HepG2 (cell line): Measurements from ENCODE around the gene CDH13. TPM values are rescaled to one million over a fixed set of nuclear protein-coding genes. Genes with fewer than 3 reads are reported as not detected.

Experiments
- ATAC-seq: fragments of 200-7000 bp; cut with Tn5 transposase; 3 replicates; pipeline ENCODE4 v1.9.1; 2020; ENCODE audit warnings: mild to moderate bottlenecking, moderate library complexity
- BruUV-seq: library from RNA; stranded (reverse); fragments of 400-500 nt; replicated peaks from 2 replicates; lab custom pipeline; 2021; lab: Mats Ljungman, UMichigan
- CTCF ChIA-PET: fragments of 300-600 bp; formaldehyde crosslinking; extraction: SDS; loops from one replicate; lab custom pipeline; 2021; ENCODE audit warnings: low total read pairs, inconsistent platforms, low intra/inter-chr PET ratio; lab: Yijun Ruan, JAX
- POLR2A ChIA-PET: fragments of 350-600 bp; sonication (Branson Sonifier 250); formaldehyde crosslinking; loops from one replicate; lab custom pipeline; 2020; ENCODE audit warnings: antibody characterized with exemption, inconsistent platforms; lab: Yijun Ruan, JAX
- DNase-seq: peaks from one replicate; pipeline ENCODE4 v3.0.0-alpha.2; 2015; ENCODE audit warnings: low spot score
- FAIRE-seq: peaks from 3 replicates; lab custom pipeline; 2011; peaks lifted over from hg19 to GRCh38; lab: Jason Lieb, UNC
- H2AFZ ChIP-seq: one replicate; pipeline ENCODE4 v1.6.1; 2011; ENCODE audit warnings: low read length, inconsistent platforms
- H3K27ac ChIP-seq: fragments of 300-600 bp; 3 replicates; pipeline ENCODE4 v1.8.0; 2011; ENCODE audit warnings: mixed run types, mild to moderate bottlenecking, mixed read lengths, low read length, inconsistent platforms; ENCODE audit not compliant: insufficient read depth; ENCODE audit errors: extremely low read length
- H3K27me3 ChIP-seq, 2 experiments: fragments of 200-600 bp in 1 of 2; 2 replicates in 1 of 2; 3 replicates in 1 of 2; pipeline versions ENCODE4 v1.6.0 to v1.8.0; 2011; ENCODE audit warnings: low read length in 2 of 2, mild to moderate bottlenecking in 2 of 2, moderate library complexity in 2 of 2, inconsistent platforms in 1 of 2; ENCODE audit not compliant: insufficient read depth in 2 of 2, control insufficient read depth in 1 of 2
- H3K36me3 ChIP-seq, 2 experiments: fragments of 200-600 bp in 1 of 2; replicated peaks in 1 of 2; 2 replicates in 1 of 2; 3 replicates in 1 of 2; pipeline versions ENCODE4 v1.5.1 to v1.8.0; 2011; ENCODE audit warnings: low read length in 2 of 2, inconsistent platforms in 1 of 2; ENCODE audit not compliant: insufficient read depth in 2 of 2, control insufficient read depth in 1 of 2
- H3K4me1 ChIP-seq: 2 replicates; pipeline ENCODE4 v1.5.1; 2012; ENCODE audit warnings: low read length, inconsistent platforms; ENCODE audit not compliant: insufficient read depth
- H3K4me2 ChIP-seq: 2 replicates; pipeline ENCODE4 v1.6.0; 2011; ENCODE audit warnings: low read depth, low read length, inconsistent platforms
- H3K4me3 ChIP-seq, 3 experiments: fragments of 200-600 bp in 1 of 3; sonication (generic), shearing (Covaris generic) in 1 of 3; replicated peaks in 1 of 3; 2 replicates each; pipeline ENCODE4 v1.5.1; 2011 to 2016; ENCODE audit warnings: low read length in 3 of 3, inconsistent platforms in 2 of 3, low read depth in 2 of 3, mild to moderate bottlenecking in 2 of 3, control low read depth in 1 of 3, mixed read lengths in 1 of 3; ENCODE audit not compliant: insufficient read depth in 1 of 3
- H3K79me2 ChIP-seq: one replicate; pipeline ENCODE4 v1.6.1; 2011; ENCODE audit warnings: low read length, inconsistent platforms; ENCODE audit not compliant: insufficient read depth
- H3K9ac ChIP-seq: 2 replicates; pipeline ENCODE4 v1.6.0; 2011; ENCODE audit warnings: mild to moderate bottlenecking, low read depth, low read length, inconsistent platforms; ENCODE audit not compliant: insufficient read depth
- H3K9me3 ChIP-seq: 2 replicates; pipeline ENCODE4 v1.5.1; 2012; ENCODE audit warnings: mild to moderate bottlenecking, low read length
- H4K20me1 ChIP-seq: 2 replicates; pipeline ENCODE4 v1.6.0; 2011; ENCODE audit warnings: inconsistent platforms, mild to moderate bottlenecking, low read length, moderate library complexity; ENCODE audit not compliant: insufficient read depth
- CENPBD1 ChIP-seq: sonication (generic); formaldehyde crosslinking; IDR thresholded peaks from 2 replicates; pipeline ENCODE4 v1.8.0; 2022; ENCODE audit warnings: missing genetic modification reagents, low read depth, mild to moderate bottlenecking, borderline replicate concordance
- FIP1L1 ChIP-seq: fragments of 200-400 bp; formaldehyde crosslinking; IDR thresholded peaks from 2 replicates; pipeline ENCODE4 v1.6.1; 2018; ENCODE audit warnings: low read depth, mild to moderate bottlenecking, low read length, moderate library complexity, borderline replicate concordance; ENCODE audit not compliant: insufficient read depth
- FOXK1 ChIP-seq: sonication (generic); formaldehyde crosslinking; IDR thresholded peaks from 2 replicates; pipeline ENCODE4 v1.4.0; 2020; ENCODE audit warnings: low read depth, missing genetic modification reagents, borderline replicate concordance
- NR3C1 ChIP-seq: sonication (generic); formaldehyde crosslinking; IDR thresholded peaks from 2 replicates; pipeline ENCODE4 v1.4.0; 2020; ENCODE audit warnings: missing genetic modification reagents
- SMARCE1 ChIP-seq: fragments of 450-650 bp; IDR thresholded peaks from 2 replicates; pipeline ENCODE4 v1.6.1; 2017; ENCODE audit warnings: borderline replicate concordance
- ZFAT ChIP-seq: sonication (generic); formaldehyde crosslinking; conservative IDR thresholded peaks from 2 replicates; pipeline ENCODE4 v1.8.1; 2023; ENCODE audit warnings: missing genetic modification reagents, inconsistent platforms
- ZHX1 ChIP-seq: sonication (generic); formaldehyde crosslinking; IDR thresholded peaks from 2 replicates; pipeline ENCODE4 v1.8.1; 2022; ENCODE audit warnings: low read depth, mild to moderate bottlenecking, missing genetic modification reagents
- ZNF143 ChIP-seq: sonication (generic); formaldehyde crosslinking; IDR thresholded peaks from 2 replicates; pipeline ENCODE4 v1.4.0; 2020; ENCODE audit warnings: missing genetic modification reagents
- ZNF446 ChIP-seq: sonication (generic); formaldehyde crosslinking; IDR thresholded peaks from 2 replicates; pipeline ENCODE4 v1.5.0; 2020; ENCODE audit warnings: mild to moderate bottlenecking, missing genetic modification reagents
- ZNF740 ChIP-seq: sonication (generic); formaldehyde crosslinking; IDR thresholded peaks from 2 replicates; pipeline ENCODE4 v1.4.0; 2020; ENCODE audit warnings: missing genetic modification reagents
- ZNF770 ChIP-seq: sonication (generic); formaldehyde crosslinking; IDR thresholded peaks from 2 replicates; pipeline ENCODE4 v1.5.0; 2020; ENCODE audit warnings: mild to moderate bottlenecking, missing genetic modification reagents
- WGBS: methylation state at CpG from one replicate; pipeline ENCODE4 v1.1.6; 2017; ENCODE audit warnings: low lambda C conversion rate; 5-methylcytosine and 5-hydroxymethylcytosine counted together
- in situ Hi-C: cut with HindIII; loops from 2 replicates; pipeline ENCODE4 v1.10.0; 2017; ENCODE audit warnings: low pct_unique_long_range_greater_than_20kb; ENCODE audit not compliant: extremely low pct_ligation_motif_present
- intact Hi-C: fragments of 100-400 bp; cut with micrococcal nuclease; formaldehyde crosslinking; loops from one replicate; pipeline ENCODE4 v1.10.0; 2022; ENCODE audit not compliant: unreplicated experiment
- polyA plus RNA-seq, 8 experiments: library from polyadenylated mRNA; depleted of rRNA in 3 of 8; stranded (reverse) in 7 of 8; unstranded in 1 of 8; fragments of >200 nt; fragmentation: Illumina TruSeq in 4 of 8; extraction: Trizol in 4 of 8; gene quantifications; 2 replicates each; pipeline versions ENCODE4 v1.2.1 to v1.2.3, GENCODE V29; 2011 to 2016; ENCODE audit warnings: low read depth in 4 of 8, missing spikeins in 1 of 8, mixed read lengths in 1 of 8; ENCODE audit not compliant: insufficient read depth in 1 of 8
- total RNA-seq, 5 experiments: library from RNA; depleted of rRNA; stranded (reverse); fragments of >200 nt; fragmentation: Illumina TruSeq; extraction: Trizol; gene quantifications; 2 replicates each; pipeline ENCODE4 v1.2.3, GENCODE V29; 2016; ENCODE audit warnings: low read depth in 1 of 5

CDH13 gene
- total and polyA plus RNA-seq, 2 of the 13 experiments (the other 11 are each of a cell fraction or from before 2014, with no cell fraction given) = not detected

- intact Hi-C loops (no loop called here), in situ Hi-C loops (no loop called here)
- Histone ChIP-seq H2AFZ (no peak overlapping the region), H4K20me1 (no peaks in the 10 kb centered on the region), H3K9me3 (peaks cover 18% of the 10 kb centered on the region), H3K4me3 (no peak overlapping the region), H3K27ac (no peak overlapping the region), H3K79me2 (no peaks in the 10 kb centered on the region), H3K9ac (no peak overlapping the region), H3K4me2 (no peak overlapping the region), H3K36me3 (no peaks in the 10 kb centered on the region), H3K4me1 (no peaks in the 10 kb centered on the region), H3K27me3 (no peaks in the 10 kb centered on the region)
- POLR2A ChIA-PET = no interaction called here
- no peak for ATAC-seq
- no peak for DNase-seq
- no TSS peak for BruUV-seq
- no peak for FAIRE-seq
- TF ChIP-seq ZNF770 (CRISPR knock-in tag) (no peak), ZNF740 (no peak)
- 0% methylated on average over 5 of the region's 5 CpGs for WGBS
- CTCF ChIA-PET = no interaction called here
Measured at GRCh38 chr16:82882982-82883835, 256.4 kb downstream of the CDH13 start.

- Histone ChIP-seq H3K4me1 (no peaks in the 10 kb centered on the region), H3K4me3 (no peak overlapping the region), H3K27ac (no peak overlapping the region), H3K9ac (no peak overlapping the region), H3K27me3 (no peaks in the 10 kb centered on the region), H3K36me3 (no peaks in the 10 kb centered on the region), H2AFZ (no peak overlapping the region), H3K9me3 (peaks cover 12% of the 10 kb centered on the region; the same call in 1 of the 2 replicates), H3K79me2 (no peaks in the 10 kb centered on the region), H3K4me2 (no peak overlapping the region), H4K20me1 (no peaks in the 10 kb centered on the region)
- no TSS peak for BruUV-seq
- in situ Hi-C loops (no loop called here), intact Hi-C loops (no loop called here)
- POLR2A ChIA-PET = no interaction called here
- ATAC-seq (no peak), DNase-seq (no peak), FAIRE-seq (no peak)
- WGBS = 19% methylated on average over 4 of the region's 4 CpGs
- CTCF ChIA-PET = no interaction called here
- no peak for TF ChIP-seq FOXK1
- TF ChIP-seq ZHX1 (CRISPR knock-in tag) = no peak
- TF ChIP-seq FIP1L1 = no peak
- no peak for TF ChIP-seq ZFAT (CRISPR knock-in tag)
- TF ChIP-seq NR3C1 (CRISPR knock-in tag) = no peak
- TF ChIP-seq ZNF143 (CRISPR knock-in tag) = no peak
- no peak for TF ChIP-seq SMARCE1
- no peak for TF ChIP-seq ZNF446 (CRISPR knock-in tag)
- no peak for TF ChIP-seq CENPBD1 (CRISPR knock-in tag)
Measured at GRCh38 chr16:82884320-82884898, 257.6 kb downstream of the CDH13 start.
